ENCODE results near the gene FLOT1. TPM values are rescaled to one million over a fixed set of nuclear protein-coding genes. Genes with fewer than 3 reads are reported as not detected.
"Not testable (repeated sequence)": the region's sequence is repeated elsewhere in the genome, so short reads cannot be mapped to it uniquely, and the experiment has no call there.

The FLOT1 gene
- total RNA-seq, 1 donor from 2014 or later = 71.5 TPM

GRCh38 chr6:30722280-30723112, 20.0 kb downstream of the FLOT1 start:
- peak; percentile 88 for DNase-seq

GRCh38 chr6:30722025-30722279, 20.5 kb downstream of the FLOT1 start:
- DNase-seq = peak; percentile 16

GRCh38 chr6:30721198-30722024, 21.1 kb downstream of the FLOT1 start:
- DNase-seq = peak; percentile 94

- peak; percentile 71 for DNase-seq
Observed at GRCh38 chr6:30720738-30721197, 21.7 kb downstream of the FLOT1 start.

- DNase-seq = peak; percentile 98
Observed at GRCh38 chr6:30719791-30720737, 22.4 kb downstream of the FLOT1 start, which contains the start of gene TUBB. TSS of gene TUBB (plus strand) at chr6:30720352. CDS start at chr6:30720507, 155 bp downstream.

- no peak for DNase-seq
Observed at GRCh38 chr6:30719356-30719755, 23.1 kb downstream of the FLOT1 start.

- DNase-seq = not testable (repeated sequence)
Observed at GRCh38 chr6:30717845-30718720, 24.4 kb downstream of the FLOT1 start.

- peak; percentile 100 for DNase-seq
Observed at GRCh38 chr6:30717129-30717844, 25.2 kb downstream of the FLOT1 start, which contains the start of gene MDC1. TSS of gene MDC1 (minus strand) at chr6:30717281. CDS start at chr6:30715175, 2,106 bp downstream.

GRCh38 chr6:30716879-30717128, 25.7 kb downstream of the FLOT1 start:
- DNase-seq = no peak

GRCh38 chr6:30714263-30714662, 28.2 kb downstream of the FLOT1 start:
- no peak for DNase-seq

GRCh38 chr6:30712441-30712945, 30.0 kb downstream of the FLOT1 start:
- no peak for DNase-seq

GRCh38 chr6:30711758-30712380, 30.6 kb downstream of the FLOT1 start:
- no peak for DNase-seq

- no peak for DNase-seq
Observed at GRCh38 chr6:30709101-30709868, 33.2 kb downstream of the FLOT1 start.

- no peak for DNase-seq
Observed at GRCh38 chr6:30707281-30707850, 35.1 kb downstream of the FLOT1 start.

- DNase-seq = no peak
Observed at GRCh38 chr6:30705620-30706019, 36.9 kb downstream of the FLOT1 start.

- no peak for DNase-seq
Observed at GRCh38 chr6:30703821-30704220, 38.7 kb downstream of the FLOT1 start.

- no peak for DNase-seq
Observed at GRCh38 chr6:30703011-30703410, 39.5 kb downstream of the FLOT1 start.

- peak; percentile 14 for DNase-seq
Observed at GRCh38 chr6:30700340-30700739, 42.1 kb downstream of the FLOT1 start.

GRCh38 chr6:30696432-30696831, 46.1 kb downstream of the FLOT1 start:
- no peak for DNase-seq
